Measurements from ENCODE around the gene HHAT.

HHAT gene

DNA sequence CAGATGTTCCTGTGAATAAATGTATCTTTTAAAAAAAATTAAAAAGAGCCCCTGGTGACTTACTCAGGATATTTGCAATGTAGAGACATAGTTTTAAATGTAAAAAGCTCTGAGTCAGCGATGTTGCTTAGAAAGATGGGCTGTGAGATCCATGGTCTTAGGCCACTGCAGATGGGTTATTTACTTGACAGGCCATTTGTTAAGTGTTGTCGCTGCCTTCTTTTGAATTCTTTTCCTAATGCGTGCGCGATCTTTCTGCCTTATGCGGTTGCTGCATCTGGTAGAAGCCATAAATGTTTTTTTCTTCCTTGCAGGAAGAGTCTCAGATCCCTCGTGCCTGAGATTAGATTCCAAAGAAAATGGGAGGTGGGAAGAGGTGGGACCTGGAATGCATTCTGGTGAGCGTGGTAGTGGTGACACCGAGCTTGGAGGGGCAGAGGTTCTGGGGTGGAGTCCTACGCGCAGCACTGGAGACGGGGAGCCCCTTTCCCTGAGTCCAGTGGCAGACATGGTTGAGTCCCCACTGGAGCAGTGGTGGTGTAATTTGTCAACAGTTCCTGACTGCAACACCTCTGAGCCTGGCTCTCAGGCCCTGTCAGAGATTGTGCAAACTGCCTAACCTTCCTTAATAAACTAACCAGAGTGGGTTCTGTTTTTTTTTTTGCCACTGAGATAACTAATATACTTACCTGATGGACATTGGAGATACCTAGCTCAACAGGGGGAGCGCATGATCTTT lies 197.2 kb downstream of the HHAT start:
- no peak for DNase-seq (ENCODE audit: low spot score)
- Histone ChIP-seq H2AFZ (ENCODE audit: low read length) (no peak overlapping the region), H3K27me3 (ENCODE audit: control insufficient read depth in 3 of 3, insufficient read depth in 3 of 3, low read depth in 1 of 3, low read length in 3 of 3) (no peaks in the 10 kb centered on the region), H3K23ac (ENCODE audit: low read depth, low read length, poor library complexity) (no peak overlapping the region), H2BK12ac (ENCODE audit: low read length) (no peak overlapping the region), H3K14ac (ENCODE audit: low read length) (no peak overlapping the region), H4K8ac (ENCODE audit: low read depth, low read length) (no peak overlapping the region), H3K36me3 (replicated peaks in 1 of 2; ENCODE audit: control insufficient read depth in 2 of 2, insufficient read depth in 2 of 2, low read length in 2 of 2) (no peaks in the 10 kb centered on the region), H3K4me3 (ENCODE audit: low read length in 2 of 2) (no peak overlapping the region), H3K4me1 (ENCODE audit: control insufficient read depth in 2 of 2, insufficient read depth in 1 of 2, low read depth in 1 of 2, low read length in 2 of 2) (peaks cover 3 to 6% of the 10 kb centered on the region in 2 donors), H3K18ac (ENCODE audit: low read length) (peak overlapping the region; percentile 57), H2BK15ac (ENCODE audit: low read length) (no peak overlapping the region), H2AK5ac (ENCODE audit: low read depth, low read length) (no peak overlapping the region), H3K9me3 (replicated peaks in 1 of 2; ENCODE audit: control insufficient read depth in 2 of 2, insufficient read depth in 1 of 2, low read depth in 1 of 2, low read length in 2 of 2) (no peaks in the 10 kb centered on the region), H2BK120ac (ENCODE audit: low read depth, low read length) (no peak overlapping the region), H4K91ac (ENCODE audit: low read depth, low read length, poor library complexity) (no peak overlapping the region), H3K9ac (ENCODE audit: low read depth, low read length, poor library complexity) (no peak overlapping the region), H3K4ac (ENCODE audit: low read length) (no peak overlapping the region), H3K79me1 (ENCODE audit: low read depth, low read length) (no peaks in the 10 kb centered on the region), H2BK5ac (ENCODE audit: low read length) (no peak overlapping the region), H3K4me2 (ENCODE audit: insufficient read depth, low read length, poor library complexity, severe bottlenecking) (no peak overlapping the region), H3K27ac (replicated peaks; ENCODE audit: low read length) (no peak overlapping the region)
- no CpG with 5 or more reads among the region's 13 CpGs for WGBS, 2 donors (ENCODE audit: extremely low coverage in 2 of 2, insufficient read length in 2 of 2, insufficient replicate concordance in 1 of 2)

DNA sequence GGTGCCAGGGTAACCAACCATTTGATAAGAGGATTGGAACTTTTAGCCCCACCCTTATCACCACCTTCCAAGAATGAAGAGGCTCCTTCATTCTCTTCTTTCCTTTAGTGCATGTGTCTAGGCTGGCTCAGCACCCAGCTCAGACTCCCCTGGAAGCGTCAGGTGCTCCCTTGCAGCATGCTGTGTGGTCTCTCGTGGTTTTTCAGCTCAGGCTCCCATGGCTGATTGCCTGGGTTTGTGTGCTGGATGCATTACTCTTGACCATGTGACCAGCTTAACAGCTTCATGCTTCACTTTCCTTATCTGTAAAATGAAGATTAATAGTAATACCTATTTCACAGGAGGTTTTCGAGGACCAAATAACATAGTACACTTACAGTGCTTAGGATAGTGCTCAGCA lies 198.4 kb downstream of the HHAT start:
- H3K36me3 ChIP-seq (replicated peaks in 1 of 2; ENCODE audit: control insufficient read depth in 2 of 2, insufficient read depth in 2 of 2, low read length in 2 of 2), result no peaks in the 10 kb centered on the region
- H3K4ac ChIP-seq (ENCODE audit: low read length), result no peak overlapping the region
- no peak overlapping the region for H4K8ac ChIP-seq (ENCODE audit: low read depth, low read length)
- H3K9me3 ChIP-seq (replicated peaks in 1 of 2; ENCODE audit: control insufficient read depth in 2 of 2, insufficient read depth in 1 of 2, low read depth in 1 of 2, low read length in 2 of 2), result no peaks in the 10 kb centered on the region
- no peaks in the 10 kb centered on the region for H3K79me1 ChIP-seq (ENCODE audit: low read depth, low read length)
- H3K27me3 ChIP-seq (ENCODE audit: control insufficient read depth in 3 of 3, insufficient read depth in 3 of 3, low read depth in 1 of 3, low read length in 3 of 3), result no peaks in the 10 kb centered on the region
- no peak overlapping the region for H3K9ac ChIP-seq (ENCODE audit: low read depth, low read length, poor library complexity)
- no peak overlapping the region for H2BK15ac ChIP-seq (ENCODE audit: low read length)
- H3K4me3 ChIP-seq (ENCODE audit: low read length in 2 of 2), result no peak overlapping the region
- no peak overlapping the region for H4K91ac ChIP-seq (ENCODE audit: low read depth, low read length, poor library complexity)
- H2AFZ ChIP-seq (ENCODE audit: low read length), result no peak overlapping the region
- H2BK120ac ChIP-seq (ENCODE audit: low read depth, low read length), result no peak overlapping the region
- no peak overlapping the region for H2BK5ac ChIP-seq (ENCODE audit: low read length)
- H3K4me1 ChIP-seq (ENCODE audit: control insufficient read depth in 2 of 2, insufficient read depth in 1 of 2, low read depth in 1 of 2, low read length in 2 of 2), result peaks cover 3 to 6% of the 10 kb centered on the region in 2 donors
- WGBS, 2 donors (ENCODE audit: extremely low coverage in 2 of 2, insufficient read length in 2 of 2, insufficient replicate concordance in 1 of 2), result no CpG with 5 or more reads among the region's 3 CpGs
- H3K4me2 ChIP-seq (ENCODE audit: insufficient read depth, low read length, poor library complexity, severe bottlenecking), result no peak overlapping the region
- H3K23ac ChIP-seq (ENCODE audit: low read depth, low read length, poor library complexity), result no peak overlapping the region
- H2BK12ac ChIP-seq (ENCODE audit: low read length), result no peak overlapping the region
- no peak overlapping the region for H2AK5ac ChIP-seq (ENCODE audit: low read depth, low read length)
- DNase-seq (ENCODE audit: low spot score), result no peak
- H3K18ac ChIP-seq (ENCODE audit: low read length), result no peak overlapping the region
- no peak overlapping the region for H3K14ac ChIP-seq (ENCODE audit: low read length)
- no peak overlapping the region for H3K27ac ChIP-seq (replicated peaks; ENCODE audit: low read length)

DNA sequence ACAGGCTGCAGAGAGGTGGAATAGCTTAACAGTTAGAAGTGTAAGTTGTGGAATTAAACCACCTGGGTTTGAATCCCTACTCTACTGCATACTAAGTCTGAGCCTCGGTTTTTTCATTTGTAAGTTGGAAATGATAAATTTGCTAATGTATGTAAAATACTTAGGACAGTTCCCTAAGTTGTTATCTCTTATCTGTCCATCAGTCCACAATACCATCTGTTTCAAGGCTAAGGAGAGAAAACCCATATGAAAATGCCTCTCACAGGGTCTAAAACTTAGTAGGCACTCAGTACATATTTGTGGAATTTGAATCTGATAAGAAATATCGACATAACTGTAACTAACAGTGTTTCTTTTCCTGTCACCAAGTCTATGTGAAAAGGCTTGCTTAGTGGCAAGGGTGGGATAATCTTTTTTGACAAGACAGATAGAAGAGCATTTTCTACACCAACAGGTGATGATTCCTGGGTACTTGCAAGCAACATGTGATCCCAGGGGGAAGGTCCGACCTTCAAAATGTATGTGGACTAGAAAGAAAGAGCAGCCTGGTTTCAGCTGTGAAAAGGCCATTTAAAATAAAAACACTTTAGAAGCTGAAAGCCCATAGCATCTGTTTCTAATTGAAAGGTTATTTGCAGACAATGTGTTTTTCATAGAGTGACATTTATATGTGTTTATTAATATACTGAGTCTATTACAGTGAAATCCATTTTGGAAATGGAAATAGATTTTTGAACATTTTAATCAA lies 202.9 kb downstream of the HHAT start:
- Histone ChIP-seq H3K9me3 (replicated peaks in 1 of 2; ENCODE audit: control insufficient read depth in 2 of 2, insufficient read depth in 1 of 2, low read depth in 1 of 2, low read length in 2 of 2) (peaks cover 0 to 3% of the 10 kb centered on the region in 2 donors), H3K4me2 (ENCODE audit: insufficient read depth, low read length, poor library complexity, severe bottlenecking) (no peak overlapping the region), H3K4me1 (ENCODE audit: control insufficient read depth in 2 of 2, insufficient read depth in 1 of 2, low read depth in 1 of 2, low read length in 2 of 2) (peaks cover 14 to 17% of the 10 kb centered on the region in 2 donors), H2AFZ (ENCODE audit: low read length) (no peak overlapping the region), H3K36me3 (replicated peaks in 1 of 2; ENCODE audit: control insufficient read depth in 2 of 2, insufficient read depth in 2 of 2, low read length in 2 of 2) (no peaks in the 10 kb centered on the region), H3K4me3 (ENCODE audit: low read length in 2 of 2) (no peak overlapping the region), H2BK120ac (ENCODE audit: low read depth, low read length) (no peak overlapping the region), H4K91ac (ENCODE audit: low read depth, low read length, poor library complexity) (no peak overlapping the region), H3K9ac (ENCODE audit: low read depth, low read length, poor library complexity) (no peak overlapping the region), H3K27ac (replicated peaks; ENCODE audit: low read length) (no peak overlapping the region), H3K14ac (ENCODE audit: low read length) (no peak overlapping the region), H3K79me1 (ENCODE audit: low read depth, low read length) (no peaks in the 10 kb centered on the region), H2BK5ac (ENCODE audit: low read length) (no peak overlapping the region), H3K27me3 (ENCODE audit: control insufficient read depth in 3 of 3, insufficient read depth in 3 of 3, low read depth in 1 of 3, low read length in 3 of 3) (no peaks in the 10 kb centered on the region), H4K8ac (ENCODE audit: low read depth, low read length) (no peak overlapping the region), H2AK5ac (ENCODE audit: low read depth, low read length) (no peak overlapping the region), H2BK12ac (ENCODE audit: low read length) (no peak overlapping the region), H3K4ac (ENCODE audit: low read length) (no peak overlapping the region), H3K18ac (ENCODE audit: low read length) (no peak overlapping the region), H3K23ac (ENCODE audit: low read depth, low read length, poor library complexity) (no peak overlapping the region), H2BK15ac (ENCODE audit: low read length) (no peak overlapping the region)
- no CpG with 5 or more reads among the region's 3 CpGs for WGBS, 2 donors (ENCODE audit: extremely low coverage in 2 of 2, insufficient read length in 2 of 2, insufficient replicate concordance in 1 of 2)
- DNase-seq (ENCODE audit: low spot score), result no peak

DNA sequence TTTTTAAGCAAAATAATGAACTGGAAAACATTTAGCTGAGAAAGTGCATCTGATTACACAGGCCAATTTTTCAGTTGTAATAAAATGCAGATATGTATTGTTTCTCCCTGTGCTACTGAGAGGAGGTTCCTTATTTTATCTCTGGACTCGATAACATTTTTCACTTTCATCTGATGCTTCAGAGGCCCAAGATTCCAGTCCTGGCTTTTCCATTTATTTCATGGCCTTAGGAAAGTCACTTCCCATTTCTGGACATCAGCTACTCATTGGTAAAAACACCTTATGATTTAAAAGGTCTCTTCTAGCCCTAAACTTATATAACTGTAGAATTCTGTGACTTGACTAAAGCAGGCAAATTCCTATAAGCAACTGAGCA lies 203.5 kb downstream of the HHAT start:
- no peak overlapping the region for H2BK15ac ChIP-seq (ENCODE audit: low read length)
- H3K36me3 ChIP-seq (replicated peaks in 1 of 2; ENCODE audit: control insufficient read depth in 2 of 2, insufficient read depth in 2 of 2, low read length in 2 of 2), result no peaks in the 10 kb centered on the region
- no peak overlapping the region for H2BK120ac ChIP-seq (ENCODE audit: low read depth, low read length)
- no peak overlapping the region for H3K4me3 ChIP-seq (ENCODE audit: low read length in 2 of 2)
- H3K27me3 ChIP-seq (ENCODE audit: control insufficient read depth in 3 of 3, insufficient read depth in 3 of 3, low read depth in 1 of 3, low read length in 3 of 3), result no peaks in the 10 kb centered on the region
- no peak overlapping the region for H2BK12ac ChIP-seq (ENCODE audit: low read length)
- WGBS, 2 donors (ENCODE audit: extremely low coverage in 2 of 2, insufficient read length in 2 of 2, insufficient replicate concordance in 1 of 2), result no CpG with 5 or more reads among the region's 1 CpG
- H2AK5ac ChIP-seq (ENCODE audit: low read depth, low read length), result no peak overlapping the region
- no peak overlapping the region for H2AFZ ChIP-seq (ENCODE audit: low read length)
- no peak overlapping the region for H3K4ac ChIP-seq (ENCODE audit: low read length)
- no peak overlapping the region for H3K14ac ChIP-seq (ENCODE audit: low read length)
- no peak overlapping the region for H3K18ac ChIP-seq (ENCODE audit: low read length)
- no peak overlapping the region for H3K4me2 ChIP-seq (ENCODE audit: insufficient read depth, low read length, poor library complexity, severe bottlenecking)
- no peak overlapping the region for H2BK5ac ChIP-seq (ENCODE audit: low read length)
- H4K91ac ChIP-seq (ENCODE audit: low read depth, low read length, poor library complexity), result no peak overlapping the region
- no peak overlapping the region for H3K27ac ChIP-seq (replicated peaks; ENCODE audit: low read length)
- H4K8ac ChIP-seq (ENCODE audit: low read depth, low read length), result no peak overlapping the region
- H3K79me1 ChIP-seq (ENCODE audit: low read depth, low read length), result no peaks in the 10 kb centered on the region
- DNase-seq (ENCODE audit: low spot score), result no peak
- no peak overlapping the region for H3K9ac ChIP-seq (ENCODE audit: low read depth, low read length, poor library complexity)
- peaks cover 11 to 18% of the 10 kb centered on the region in 2 donors for H3K4me1 ChIP-seq (ENCODE audit: control insufficient read depth in 2 of 2, insufficient read depth in 1 of 2, low read depth in 1 of 2, low read length in 2 of 2)
- no peak overlapping the region for H3K23ac ChIP-seq (ENCODE audit: low read depth, low read length, poor library complexity)
- peaks cover 0 to 3% of the 10 kb centered on the region in 2 donors for H3K9me3 ChIP-seq (replicated peaks in 1 of 2; ENCODE audit: control insufficient read depth in 2 of 2, insufficient read depth in 1 of 2, low read depth in 1 of 2, low read length in 2 of 2)
